NK-92 (cell line): ENCODE results near the gene LRRD1.
"Not testable (repeated sequence)": the region's sequence is repeated elsewhere in the genome, so short reads cannot be mapped to it uniquely, and the experiment has no call there.

Experiments used
- DNase-seq: peaks from one replicate; lab custom pipeline; 2025; ENCODE audit not compliant: unreplicated experiment; lab: John Stamatoyannopoulos, UW

LRRD1 gene

DNA sequence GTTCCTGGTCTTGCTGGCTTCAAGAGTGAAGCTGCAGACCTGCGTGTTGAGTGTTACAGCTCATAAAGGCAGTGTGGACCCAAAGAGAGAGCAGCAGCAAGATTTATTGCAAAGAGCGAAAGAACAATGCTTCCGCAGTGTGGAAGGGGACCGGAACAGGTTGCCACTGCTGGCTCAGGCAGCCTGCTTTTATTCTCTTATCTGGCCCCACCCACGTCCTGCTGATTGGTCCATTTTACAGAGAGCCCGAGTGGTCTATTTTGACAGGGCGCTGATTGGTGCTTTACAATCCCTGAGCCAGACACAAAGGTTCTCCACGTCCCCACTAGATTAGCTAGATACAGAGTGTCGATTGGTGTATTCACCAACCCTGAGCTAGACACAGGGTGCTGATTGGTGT is 36.2 kb downstream of the LRRD1 start:
- not testable (repeated sequence) for DNase-seq

DNA sequence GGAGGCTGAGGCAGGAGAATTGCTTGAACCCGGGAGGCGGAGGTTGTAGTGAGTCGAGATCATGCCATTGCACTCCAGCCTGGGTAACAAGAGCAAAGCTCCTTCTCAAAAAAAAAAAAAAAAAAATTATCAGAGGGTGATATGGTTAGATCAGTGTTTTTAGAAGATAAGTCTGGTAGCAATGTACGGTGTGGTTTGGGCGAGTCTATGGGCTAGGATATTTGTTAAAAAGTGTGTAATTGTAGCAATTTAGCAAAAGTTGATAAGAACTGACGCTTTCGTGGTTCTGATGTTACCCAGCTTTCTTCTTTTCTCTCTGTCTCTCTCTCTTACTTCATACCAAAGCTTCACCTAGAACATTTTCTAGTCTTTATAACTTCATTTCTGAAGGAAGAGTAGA is 37.8 kb downstream of the LRRD1 start:
- DNase-seq = no peak

- no peak for DNase-seq
Measured at GRCh38 chr7:92137557-92137956, 41.4 kb downstream of the LRRD1 start.

- no peak for DNase-seq
Measured at GRCh38 chr7:92135052-92135889, 43.7 kb downstream of the LRRD1 start.

GRCh38 chr7:92134271-92135051 is 44.5 kb downstream of the LRRD1 start, which contains the start of gene CYP51A1:
Gene CYP51A1 (minus strand): TSS chr7:92134477. CDS start chr7:92134364, 113 bp downstream.
- DNase-seq = peak; percentile 64

GRCh38 chr7:92133737-92134270 is 45.1 kb downstream of the LRRD1 start:
- no peak for DNase-seq

DNA sequence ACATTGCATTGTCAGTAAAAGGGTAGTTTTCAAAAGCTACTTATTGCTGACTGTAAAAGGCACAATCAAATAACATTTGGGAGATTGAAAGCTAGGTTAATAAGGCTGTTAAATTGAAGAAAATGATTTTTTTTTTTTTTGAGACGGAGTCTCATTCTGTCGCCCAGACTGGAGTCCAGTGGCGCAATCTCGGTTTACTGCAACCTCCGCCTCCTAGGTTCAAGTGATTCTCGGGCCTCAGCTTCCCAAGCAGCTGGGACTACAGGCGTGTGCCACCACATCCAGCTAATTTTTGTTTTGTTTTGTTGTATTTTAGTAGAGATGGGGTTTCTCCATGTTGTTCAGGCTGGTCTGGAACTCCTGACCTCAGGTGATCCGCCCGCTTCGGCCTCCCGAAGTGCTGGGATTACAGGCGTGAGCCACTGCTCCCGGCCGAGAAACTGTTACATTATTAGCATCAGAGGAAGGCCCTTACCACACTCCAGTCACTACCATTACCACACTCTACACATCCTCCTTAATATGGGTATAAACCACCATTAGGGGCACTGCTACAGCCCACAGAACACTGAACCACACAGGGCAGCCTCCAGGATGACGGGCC is 45.7 kb downstream of the LRRD1 start:
- DNase-seq = no peak

GRCh38 chr7:92131764-92132330 is 47.1 kb downstream of the LRRD1 start:
- DNase-seq = no peak

DNA sequence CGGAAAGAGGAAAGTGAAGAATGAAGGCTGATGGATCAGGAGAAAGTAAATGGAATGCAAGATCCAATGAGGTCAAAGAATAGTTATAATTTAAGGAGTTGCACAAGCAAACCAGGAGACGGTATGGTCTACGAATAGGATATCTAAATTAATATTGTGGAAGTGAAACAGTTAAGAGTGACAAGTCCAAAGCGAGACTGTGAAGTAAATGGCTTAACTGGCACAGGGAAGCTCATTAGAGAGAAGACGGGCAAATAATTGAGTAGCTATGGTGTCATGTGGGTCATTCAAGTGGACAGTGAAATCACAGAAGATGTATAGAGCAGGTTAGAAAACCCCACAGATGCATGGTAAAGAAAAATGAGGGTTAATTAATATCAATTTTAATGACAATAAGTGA is 47.8 kb downstream of the LRRD1 start:
- no peak for DNase-seq

GRCh38 chr7:92121681-92122080 is 57.3 kb downstream of the LRRD1 start:
- no peak for DNase-seq

DNA sequence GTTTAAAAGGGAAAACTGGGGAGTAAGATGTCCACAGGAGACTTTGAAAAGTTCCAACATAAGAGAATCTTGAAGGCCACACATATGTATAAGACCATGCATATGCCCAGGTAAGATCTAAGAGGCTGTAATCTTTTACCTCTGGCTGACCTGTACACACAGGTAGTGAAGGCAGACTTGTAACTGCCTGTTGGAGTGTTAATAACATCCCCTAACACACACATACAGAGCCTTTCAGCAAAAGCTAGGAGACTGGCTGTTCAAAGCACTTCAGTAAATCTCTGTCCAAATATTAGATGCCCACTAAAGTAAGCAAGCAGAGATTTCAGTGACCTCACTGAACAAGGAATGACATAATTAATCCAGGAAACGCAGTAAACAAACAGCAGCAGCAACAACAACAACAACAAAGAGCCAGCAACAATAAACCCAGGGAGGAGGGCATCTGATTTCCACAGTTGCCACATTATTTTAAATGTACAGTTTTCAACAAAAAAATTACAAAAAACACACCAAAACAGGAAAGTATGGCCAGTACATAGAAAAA is 59.7 kb downstream of the LRRD1 start:
- no peak for DNase-seq

- no peak for DNase-seq
Measured at GRCh38 chr7:92116949-92117348, 62.0 kb downstream of the LRRD1 start.

DNA sequence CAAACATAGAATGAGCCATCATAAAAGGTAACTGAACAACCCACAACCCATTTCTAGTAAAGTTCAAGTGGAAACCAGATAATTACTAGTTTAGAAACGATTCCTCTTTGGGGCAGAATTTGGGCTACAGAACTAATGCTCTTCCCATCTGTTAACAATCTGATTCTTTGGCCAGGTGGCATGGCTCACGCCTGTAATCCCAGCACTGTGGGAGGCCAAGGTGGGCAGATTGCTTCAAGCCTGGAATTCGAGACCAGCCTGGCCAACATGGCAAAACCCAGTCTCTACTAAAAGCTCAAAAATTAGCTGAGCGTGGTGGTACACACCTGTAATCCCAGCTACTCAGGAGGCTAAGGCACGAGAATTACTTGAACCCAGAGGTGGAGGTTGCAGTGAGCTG is 63.1 kb downstream of the LRRD1 start:
- DNase-seq = no peak

DNA sequence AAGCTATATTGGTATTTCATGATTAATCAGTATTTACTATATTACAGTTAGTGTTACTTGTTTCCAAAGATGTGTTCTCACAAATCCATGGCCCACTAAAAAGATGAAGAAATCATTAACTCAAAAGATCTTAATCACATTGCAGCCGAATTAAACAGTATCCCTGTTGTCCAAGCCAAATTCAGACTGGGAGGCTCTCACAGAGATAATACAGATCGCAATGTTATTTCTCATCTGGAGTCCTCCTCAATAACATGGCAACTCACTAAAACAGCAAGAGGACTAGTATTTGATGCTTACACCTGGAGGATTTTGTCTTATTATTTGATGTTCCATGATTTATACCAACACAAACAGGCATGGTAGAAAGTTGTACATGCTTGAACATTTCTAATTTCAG is 68.1 kb downstream of the LRRD1 start:
- no peak for DNase-seq

DNA sequence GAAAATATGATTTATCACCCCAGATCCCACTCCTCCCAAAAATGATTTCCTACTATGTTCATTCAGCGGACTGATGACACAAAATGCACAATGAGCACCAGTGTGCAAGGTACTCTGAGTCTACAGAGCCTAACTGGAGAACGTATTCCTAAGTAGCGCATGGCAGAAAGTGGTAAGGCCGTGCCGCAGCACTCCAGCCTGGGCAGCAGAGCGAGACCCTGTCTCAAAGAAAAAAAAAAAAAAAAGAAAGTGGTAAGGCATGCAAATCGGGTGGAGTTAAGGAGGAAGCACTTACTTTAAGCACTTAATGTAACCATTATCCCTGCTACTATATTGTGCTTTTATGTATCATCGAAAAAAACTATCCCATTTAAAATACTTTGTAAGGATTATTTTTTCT is 70.1 kb downstream of the LRRD1 start:
- DNase-seq = no peak

- not testable (repeated sequence) for DNase-seq
Measured at GRCh38 chr7:92102862-92103261, 76.1 kb downstream of the LRRD1 start.

DNA sequence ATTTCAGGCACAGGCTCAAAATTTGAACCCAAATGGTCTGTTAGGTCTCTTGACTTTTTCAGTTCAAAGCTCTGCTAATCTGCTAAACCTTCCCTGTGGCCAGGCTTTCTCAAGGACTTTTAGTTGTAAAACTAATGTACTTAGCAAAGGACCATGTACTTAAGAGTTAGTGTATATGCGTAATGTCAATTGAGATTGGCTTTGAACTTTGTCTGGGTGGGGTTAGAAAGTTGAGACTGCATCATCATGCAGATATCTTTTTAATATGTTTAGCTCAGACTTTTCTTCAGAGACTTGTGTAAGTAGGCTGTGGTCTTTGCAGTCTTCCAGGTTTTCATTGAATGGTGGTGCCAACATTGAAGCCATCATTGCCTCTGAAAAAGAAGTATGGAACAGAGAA is 78.4 kb downstream of the LRRD1 start:
- DNase-seq = no peak

GRCh38 chr7:92095380-92095779 is 83.6 kb downstream of the LRRD1 start:
- no peak for DNase-seq
